IMR-90 (cell line): ENCODE results near the gene CXCR3. TPM values are rescaled to one million over a fixed set of nuclear protein-coding genes. Genes with fewer than 3 reads are reported as not detected.

ENCODE experiments used
- ATAC-seq: fragments of 200-7000 bp; cut with Tn5 transposase; 2 replicates; pipeline ENCODE4 v1.9.1; 2020; ENCODE audit warnings: low read depth, mild to moderate bottlenecking, moderate library complexity
- BruUV-seq: library from RNA; stranded (reverse); fragments of 400-500 nt; replicated peaks from 2 replicates; lab custom pipeline; 2021; lab: Mats Ljungman, UMichigan
- CTCF ChIA-PET: fragments of 300-600 bp; formaldehyde crosslinking; extraction: SDS; loops from one replicate; lab custom pipeline; 2021; ENCODE audit warnings: antibody characterized with exemption; lab: Yijun Ruan, JAX
- POLR2A ChIA-PET: fragments of 300-600 bp; sonication (Branson Sonifier 250); formaldehyde crosslinking; loops from one replicate; lab custom pipeline; 2022; ENCODE audit warnings: antibody characterized with exemption; ENCODE audit not compliant: unreplicated experiment; lab: Charles Lee
- DNase-seq: peaks from one replicate; pipeline ENCODE4 v3.0.0; 2013
- H2AFZ ChIP-seq: replicated peaks from 2 replicates; pipeline ENCODE3; 2013; ENCODE audit warnings: low read length, mild to moderate bottlenecking; ENCODE audit not compliant: poor library complexity
- H2AK5ac ChIP-seq: 2 replicates; pipeline ENCODE4 v1.6.1; 2013; ENCODE audit warnings: low read depth, low read length, inconsistent platforms
- H2AK9ac ChIP-seq: replicated peaks from 2 replicates; pipeline ENCODE3; 2013; ENCODE audit warnings: mild to moderate bottlenecking, low read depth, low read length, moderate library complexity; ENCODE audit not compliant: poor library complexity
- H2BK120ac ChIP-seq: 2 replicates; pipeline ENCODE4 v1.6.1; 2013; ENCODE audit warnings: low read depth, low read length, inconsistent platforms
- H2BK15ac ChIP-seq: 3 replicates; pipeline ENCODE4 v1.6.1; 2013; ENCODE audit warnings: low read depth, low read length, inconsistent platforms
- H2BK20ac ChIP-seq: 2 replicates; pipeline ENCODE4 v1.6.1; 2013; ENCODE audit warnings: low read depth, mild to moderate bottlenecking, inconsistent platforms, low read length, moderate library complexity
- H2BK5ac ChIP-seq: 2 replicates; pipeline ENCODE4 v1.6.1; 2013; ENCODE audit warnings: mild to moderate bottlenecking, low read depth, low read length, inconsistent platforms; ENCODE audit not compliant: poor library complexity, severe bottlenecking
- H3K14ac ChIP-seq: replicated peaks from 2 replicates; pipeline ENCODE4 v1.6.1; 2013; ENCODE audit warnings: low read depth, low read length, inconsistent platforms
- H3K18ac ChIP-seq: 2 replicates; pipeline ENCODE4 v1.6.1; 2013; ENCODE audit warnings: low read depth, low read length, control low read depth
- H3K23ac ChIP-seq: 2 replicates; pipeline ENCODE4 v1.6.1; 2013; ENCODE audit warnings: low read depth, low read length, inconsistent platforms
- H3K27ac ChIP-seq: 2 replicates; pipeline ENCODE4 v1.5.1; 2013; ENCODE audit warnings: mild to moderate bottlenecking, control low read depth, low read length; ENCODE audit not compliant: insufficient read depth
- H3K27me3 ChIP-seq: 2 replicates; pipeline ENCODE4 v1.6.1; 2013; ENCODE audit warnings: low read length; ENCODE audit not compliant: control insufficient read depth, insufficient read depth
- H3K36me3 ChIP-seq: 2 replicates; pipeline ENCODE4 v1.6.1; 2013; ENCODE audit warnings: low read length, mixed read lengths; ENCODE audit not compliant: control insufficient read depth, insufficient read depth
- H3K4ac ChIP-seq: 2 replicates; pipeline ENCODE4 v1.6.1; 2013; ENCODE audit warnings: low read depth, low read length, inconsistent platforms
- H3K4me1 ChIP-seq: 2 replicates; pipeline ENCODE4 v1.6.1; 2013; ENCODE audit warnings: low read length, mixed read lengths; ENCODE audit not compliant: control insufficient read depth, insufficient read depth
- H3K4me2 ChIP-seq: 2 replicates; pipeline ENCODE4 v1.6.1; 2013; ENCODE audit warnings: low read depth, mild to moderate bottlenecking, control low read depth, low read length, moderate library complexity
- H3K4me3 ChIP-seq: 2 replicates; pipeline ENCODE4 v1.5.1; 2013; ENCODE audit warnings: low read depth, mild to moderate bottlenecking, control low read depth, low read length, moderate library complexity; ENCODE audit not compliant: insufficient read depth
- H3K56ac ChIP-seq: 2 replicates; pipeline ENCODE4 v1.6.1; 2013; ENCODE audit warnings: low read length, inconsistent platforms; ENCODE audit not compliant: insufficient read depth; ENCODE audit errors: extremely low read depth
- H3K79me1 ChIP-seq, 2 experiments: 2 replicates each; pipeline ENCODE4 v1.6.1; 2013; ENCODE audit warnings: low read length in 2 of 2, inconsistent platforms in 1 of 2, low read depth in 1 of 2
- H3K9ac ChIP-seq: 2 replicates; pipeline ENCODE4 v1.6.1; 2013; ENCODE audit warnings: low read depth, low read length, control low read depth
- H3K9me1 ChIP-seq: 2 replicates; pipeline ENCODE4 v1.6.1; 2013; ENCODE audit warnings: low read length, inconsistent platforms; ENCODE audit not compliant: insufficient read depth
- H3K9me3 ChIP-seq: 2 replicates; pipeline ENCODE4 v1.6.1; 2013; ENCODE audit warnings: low read length; ENCODE audit not compliant: control insufficient read depth, insufficient read depth
- H4K20me1 ChIP-seq: 2 replicates; pipeline ENCODE4 v1.6.1; 2013; ENCODE audit warnings: low read length, inconsistent platforms; ENCODE audit not compliant: insufficient read depth
- H4K5ac ChIP-seq: 2 replicates; pipeline ENCODE4 v1.6.1; 2013; ENCODE audit warnings: mild to moderate bottlenecking, low read depth, low read length, control low read depth
- H4K8ac ChIP-seq, 2 experiments: 2 replicates each; pipeline ENCODE4 v1.6.1; 2013; ENCODE audit warnings: low read depth in 2 of 2, low read length in 2 of 2, control low read depth in 1 of 2, inconsistent platforms in 1 of 2
- H4K91ac ChIP-seq: 2 replicates; pipeline ENCODE4 v1.6.1; 2013; ENCODE audit warnings: low read depth, low read length, inconsistent platforms; ENCODE audit not compliant: insufficient read depth
- RCOR1 ChIP-seq: IDR thresholded peaks from 2 replicates; pipeline ENCODE4 v1.6.1; 2012; ENCODE audit warnings: mild to moderate bottlenecking, low read length, improper control_type of control experiment; ENCODE audit not compliant: insufficient replicate concordance
- WGBS, 2 experiments: methylation state at CpG; one replicate each; pipeline versions ENCODE4 v1.1.5 to v1.1.7; 2013; ENCODE audit warnings: missing lambda C conversion rate in 2 of 2; ENCODE audit not compliant: insufficient read length in 1 of 2; ENCODE audit errors: extremely low coverage in 2 of 2; 5-methylcytosine and 5-hydroxymethylcytosine counted together
- dilution Hi-C: fragments of 300-500 bp; cut with HindIII; formaldehyde crosslinking; loops from one replicate; pipeline ENCODE4 v1.14.3; 2018; ENCODE audit warnings: low sequenced_read_pairs; ENCODE audit not compliant: unreplicated experiment
- in situ Hi-C: fragments of 300-500 bp; cut with MboI; formaldehyde crosslinking; loops from 3 replicates; pipeline ENCODE4 v1.14.3; 2019; ENCODE audit warnings: low sequenced_read_pairs, inconsistent platforms, mixed read lengths
- intact Hi-C: fragments of 100-400 bp; cut with micrococcal nuclease; formaldehyde crosslinking; loops from 2 replicates; pipeline ENCODE4 v1.10.0; 2022
- polyA plus RNA-seq, 3 experiments: library from polyadenylated mRNA; depleted of rRNA; stranded (reverse); fragments of >200 nt; gene quantifications; 2 replicates each; pipeline ENCODE4 v1.2.3, GENCODE V29; 2012; ENCODE audit warnings: low replicate concordance in 1 of 3
- total RNA-seq: library from RNA; depleted of rRNA; stranded (reverse); fragments of >200 nt; gene quantifications from 2 replicates; pipeline ENCODE4 v1.2.3, GENCODE V29; 2012

The CXCR3 gene
- total and polyA plus RNA-seq, 2 of the 4 experiments (the other 2 are of a cell fraction), result not detected

DNA sequence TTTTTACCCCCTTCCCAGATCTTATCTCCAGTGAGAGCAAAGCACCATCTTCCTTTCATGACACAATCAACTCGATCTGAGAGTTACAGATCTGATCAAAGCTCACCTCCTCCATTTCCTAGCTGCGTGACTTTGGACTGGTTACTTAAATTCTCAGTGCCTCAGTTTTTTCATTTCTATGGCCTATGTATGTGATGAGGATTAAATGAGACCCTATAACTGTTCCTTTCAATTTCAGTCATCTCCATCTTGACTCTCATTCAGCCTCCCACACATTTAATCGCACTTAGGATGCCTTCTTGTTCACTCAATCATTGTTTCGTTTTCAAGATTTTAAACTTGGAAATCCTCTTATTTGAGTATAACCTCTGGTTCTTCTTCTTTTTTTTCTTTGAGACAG, 20.1 kb upstream of the CXCR3 start:
- Histone ChIP-seq H3K27ac (no peak overlapping the region), H3K4me3 (no peak overlapping the region), H3K4ac (no peak overlapping the region), H2BK20ac (no peak overlapping the region), H2AK9ac (no peak overlapping the region), H2AFZ (no peak overlapping the region), H3K14ac (no peak overlapping the region), H4K91ac (no peak overlapping the region), H2AK5ac (no peak overlapping the region), H3K9ac (no peak overlapping the region), H4K5ac (no peak overlapping the region), H3K4me1 (no peaks in the 10 kb centered on the region), H4K20me1 (no peaks in the 10 kb centered on the region), H3K4me2 (no peak overlapping the region), H3K9me3 (no peaks in the 10 kb centered on the region), H3K79me1 (no peaks in the 10 kb centered on the region), H3K27me3 (peaks cover 1% of the 10 kb centered on the region; the same call in 1 of the 2 replicates), H4K8ac (no peak overlapping the region), H2BK120ac (no peak overlapping the region), H3K36me3 (no peaks in the 10 kb centered on the region), H3K23ac (no peak overlapping the region), H3K18ac (no peak overlapping the region), H3K56ac (no peak overlapping the region), H3K9me1 (no peaks in the 10 kb centered on the region), H2BK15ac (no peak overlapping the region), H2BK5ac (no peak overlapping the region)
- BruUV-seq, result no TSS peak
- 90% methylated on average over 2 of the region's 4 CpGs; no CpG with 5 or more reads in 1 of the 2 experiments for WGBS, 2 experiments
- CTCF ChIA-PET, result no interaction called here
- POLR2A ChIA-PET, result no interaction called here
- ATAC-seq, result no peak
- in situ Hi-C loops, result loop anchor here (25.0 kb wide), 1 partner anchor 876 kb away; no protein-coding TSS in a partner anchor
- no peak for TF ChIP-seq RCOR1
- dilution Hi-C loops, result no loop called here
- DNase-seq, result no peak
- intact Hi-C loops, result no loop called here
